Mammary epithelial cell (primary cell): ENCODE measurements around the gene CTTN.

ENCODE experiments used
- EZH2 ChIP-seq: IDR thresholded peaks from 2 replicates; pipeline ENCODE4 v1.6.1; 2012; ENCODE audit warnings: low read length, inconsistent platforms, borderline replicate concordance
- TF ChIP-seq, protein P1 (sequence below), 2 donors: IDR thresholded peaks in 1 of 2; conservative IDR thresholded peaks in 1 of 2; 2 replicates each; pipeline ENCODE4 v1.5.1; 2011 to 2012; ENCODE audit warnings: inconsistent platforms in 2 of 2, low read length in 2 of 2, mild to moderate bottlenecking in 2 of 2, control low read depth in 1 of 2, low read depth in 1 of 2; ENCODE audit not compliant: insufficient read depth in 1 of 2; ENCODE audit errors: extremely low read depth in 1 of 2

DNA sequence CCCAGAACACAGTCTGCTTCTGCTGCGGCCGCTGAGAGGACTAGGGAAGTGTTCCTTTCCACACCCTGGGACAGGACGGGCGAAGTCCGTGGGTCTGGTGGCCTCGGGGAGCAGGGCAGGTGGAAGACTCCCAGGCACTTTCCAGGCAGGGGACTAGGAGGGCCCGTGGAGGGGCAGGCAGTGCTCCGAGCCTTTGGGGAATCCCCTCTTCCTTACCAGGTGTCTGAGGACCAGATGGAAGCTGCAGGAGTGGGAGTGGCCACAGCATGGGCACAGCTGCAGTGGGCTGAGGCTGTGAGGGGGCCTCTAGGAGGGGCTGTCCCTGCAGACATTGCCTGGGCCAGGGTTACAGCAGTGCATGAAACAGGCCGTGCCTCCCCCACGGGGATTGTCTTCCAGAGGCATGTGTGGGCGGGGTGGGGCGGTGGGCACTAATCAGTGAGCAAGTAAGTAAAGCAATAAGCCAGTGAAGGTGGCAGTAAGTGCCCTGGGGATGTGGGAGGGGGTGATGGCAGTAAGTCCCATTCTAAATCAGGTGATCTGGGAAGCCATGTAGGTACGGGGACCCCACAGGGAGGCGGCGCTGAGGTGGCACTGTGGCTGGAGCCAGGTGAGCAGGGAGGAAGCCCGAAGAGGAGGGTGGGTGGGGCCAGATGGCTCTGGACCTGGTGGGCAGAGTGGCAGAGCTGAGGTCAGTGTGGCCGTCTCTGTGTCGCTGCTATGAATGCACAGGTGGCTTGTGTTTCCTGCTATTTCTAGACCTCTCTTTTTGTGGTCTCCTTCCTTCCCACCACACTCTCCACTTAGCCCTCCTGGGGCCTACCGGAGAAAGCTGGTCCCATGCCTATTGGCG, 66.4 kb downstream of the CTTN start:
- TF ChIP-seq, protein P1, sequence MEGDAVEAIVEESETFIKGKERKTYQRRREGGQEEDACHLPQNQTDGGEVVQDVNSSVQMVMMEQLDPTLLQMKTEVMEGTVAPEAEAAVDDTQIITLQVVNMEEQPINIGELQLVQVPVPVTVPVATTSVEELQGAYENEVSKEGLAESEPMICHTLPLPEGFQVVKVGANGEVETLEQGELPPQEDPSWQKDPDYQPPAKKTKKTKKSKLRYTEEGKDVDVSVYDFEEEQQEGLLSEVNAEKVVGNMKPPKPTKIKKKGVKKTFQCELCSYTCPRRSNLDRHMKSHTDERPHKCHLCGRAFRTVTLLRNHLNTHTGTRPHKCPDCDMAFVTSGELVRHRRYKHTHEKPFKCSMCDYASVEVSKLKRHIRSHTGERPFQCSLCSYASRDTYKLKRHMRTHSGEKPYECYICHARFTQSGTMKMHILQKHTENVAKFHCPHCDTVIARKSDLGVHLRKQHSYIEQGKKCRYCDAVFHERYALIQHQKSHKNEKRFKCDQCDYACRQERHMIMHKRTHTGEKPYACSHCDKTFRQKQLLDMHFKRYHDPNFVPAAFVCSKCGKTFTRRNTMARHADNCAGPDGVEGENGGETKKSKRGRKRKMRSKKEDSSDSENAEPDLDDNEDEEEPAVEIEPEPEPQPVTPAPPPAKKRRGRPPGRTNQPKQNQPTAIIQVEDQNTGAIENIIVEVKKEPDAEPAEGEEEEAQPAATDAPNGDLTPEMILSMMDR (conservative IDR thresholded peaks at IDR 0.05 in 1 of 2, IDR thresholded peaks at IDR 0.05 in 1 of 2; ENCODE audit: extremely low read depth in 1 of 2, insufficient read depth in 1 of 2, low read depth in 1 of 2, low read length in 2 of 2) = no peak
- no peak for TF ChIP-seq EZH2
